GM21381 (cell line): ENCODE results near the gene SPRR2B.
"Not testable (repeated sequence)": the region's sequence is repeated elsewhere in the genome, so short reads cannot be mapped to it uniquely, and the experiment has no call there.

Experiments
- ATAC-seq: cut with Tn5 transposase; IDR thresholded peaks from one replicate; pipeline ENCODE4 v1.9.1; 2021; ENCODE audit warnings: mild to moderate bottlenecking, moderate library complexity; ENCODE audit not compliant: unreplicated experiment

SPRR2B gene

DNA sequence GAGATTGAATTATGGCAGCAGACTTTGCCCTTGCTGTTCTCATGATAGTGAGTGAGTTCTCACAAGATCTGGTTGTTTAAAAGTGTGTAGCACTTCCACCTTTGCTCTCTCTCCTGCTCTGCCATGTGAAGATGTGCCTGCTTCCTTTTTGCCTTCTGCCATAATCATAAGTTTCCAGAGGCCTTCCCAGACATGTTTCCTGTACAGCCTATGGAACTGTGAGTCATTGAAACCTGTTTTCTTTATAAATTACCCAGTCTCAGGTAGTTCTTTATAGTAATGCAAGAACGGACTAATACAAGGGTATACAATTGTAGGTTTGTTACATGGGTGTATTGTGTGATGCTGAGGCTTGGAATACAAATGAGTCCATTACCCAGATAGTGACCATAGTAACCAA is 36.2 kb downstream of the SPRR2B start:
- no peak for ATAC-seq

DNA sequence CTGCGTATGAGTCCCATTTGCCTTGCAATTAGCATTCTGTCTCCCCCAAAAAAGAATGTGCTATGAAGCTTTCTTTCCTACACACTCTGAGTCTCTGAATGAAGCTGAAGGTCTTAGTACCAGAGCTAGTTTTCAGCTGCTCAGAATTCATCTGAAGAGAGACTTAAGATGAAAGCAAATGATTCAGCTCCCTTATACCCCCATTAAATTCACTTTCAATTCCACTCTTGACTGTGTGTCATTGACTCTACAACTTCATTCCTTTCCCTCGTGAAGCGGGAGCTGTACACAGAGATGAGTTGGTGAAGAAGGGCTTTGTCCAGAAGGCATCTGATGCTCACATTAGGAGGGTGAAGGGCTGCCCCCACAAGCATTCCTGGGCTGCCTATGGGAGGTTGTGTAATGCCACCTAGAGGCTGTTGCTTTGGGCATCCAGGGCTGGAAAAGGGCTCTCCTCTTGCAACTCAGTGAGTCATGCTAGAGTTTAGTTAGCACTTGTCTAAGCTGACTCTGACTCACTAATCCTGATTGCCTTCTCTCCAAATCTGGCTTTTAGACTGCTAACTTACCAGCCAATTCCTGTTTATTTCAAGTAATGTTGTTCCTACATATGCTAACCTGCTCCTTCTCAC is 38.6 kb downstream of the SPRR2B start:
- ATAC-seq = no peak

DNA sequence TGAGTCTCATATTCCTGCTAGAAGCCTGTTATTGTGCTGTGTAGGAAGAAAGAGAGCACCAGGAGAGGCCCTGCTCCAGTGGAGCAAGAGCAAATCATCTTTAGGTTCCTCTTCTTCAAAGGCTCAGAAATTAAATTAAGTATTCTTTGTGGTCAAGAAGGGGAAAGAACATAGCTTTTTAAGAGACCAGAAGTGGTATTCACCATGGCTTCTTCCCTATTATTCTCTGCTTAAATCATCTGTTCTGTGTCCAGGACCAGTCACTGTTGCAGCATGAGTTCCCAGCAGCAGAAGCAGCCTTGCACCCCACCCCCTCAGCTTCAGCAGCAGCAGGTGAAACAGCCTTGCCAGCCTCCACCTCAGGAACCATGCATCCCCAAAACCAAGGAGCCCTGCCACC is 39.3 kb downstream of the SPRR2B start:
- ATAC-seq = no peak

DNA sequence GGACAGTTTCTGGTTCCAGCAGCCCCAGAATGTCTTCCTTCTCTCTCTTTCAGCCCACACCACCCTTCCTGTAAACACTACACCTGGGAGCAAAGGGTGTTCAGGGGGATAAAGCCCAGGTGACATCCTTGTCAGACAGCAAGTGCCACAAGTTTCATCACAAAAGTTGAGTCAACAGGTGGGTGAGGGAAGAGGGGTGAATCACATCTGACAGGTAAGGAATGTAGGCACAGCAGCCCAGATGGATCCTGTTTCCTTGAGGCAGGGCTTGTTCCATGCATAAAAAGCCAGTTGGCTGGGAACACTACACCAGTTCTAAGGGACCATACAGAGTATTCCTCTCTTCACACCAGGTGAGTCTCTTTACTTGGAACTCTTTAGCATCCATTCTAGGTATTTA is 40.5 kb downstream of the SPRR2B start, which contains the start of gene SPRR1B:
SPRR1B (plus strand) TSS at position 309 of the 400 bp plus-strand sequence. CDS start 1,143 bp downstream, outside the sequence.
- no peak for ATAC-seq

DNA sequence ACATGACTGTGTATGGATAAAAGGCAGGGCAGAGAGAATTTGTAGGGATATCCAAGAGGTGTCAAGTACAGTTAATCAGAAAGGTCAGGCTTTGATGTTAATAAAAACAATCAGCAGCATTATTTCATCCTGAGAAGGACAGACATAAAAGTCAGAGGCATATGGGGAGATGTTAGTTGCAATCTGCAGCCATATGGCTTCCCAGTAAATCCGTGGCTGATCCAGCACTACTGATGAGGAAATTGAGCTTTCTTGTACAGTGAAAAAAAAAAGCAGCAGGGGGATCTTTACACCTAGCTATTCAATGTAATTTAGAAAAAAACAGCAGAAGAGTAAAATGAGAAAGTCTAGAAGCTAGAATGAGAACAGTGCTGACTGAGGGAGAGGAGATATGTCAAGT is 42.6 kb downstream of the SPRR2B start:
- no peak for ATAC-seq

DNA sequence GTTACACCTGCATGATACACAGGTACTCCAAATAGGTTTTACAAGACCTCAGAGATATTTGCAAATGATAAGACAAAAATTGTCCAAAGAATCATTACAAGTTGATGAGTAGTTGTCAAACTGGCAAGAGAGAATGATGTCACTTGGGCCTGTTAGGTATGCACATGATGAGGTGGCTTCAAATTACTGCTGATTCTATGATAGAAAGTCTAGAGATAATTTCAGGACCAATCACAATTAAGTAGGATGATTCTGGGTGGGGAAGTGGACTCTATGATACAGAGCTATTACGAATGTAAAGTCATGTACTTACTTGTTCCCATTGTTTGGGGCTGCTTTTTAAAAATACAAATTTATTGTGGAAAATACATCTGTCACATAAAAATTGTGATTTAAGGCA is 45.6 kb downstream of the SPRR2B start:
- ATAC-seq = no peak

DNA sequence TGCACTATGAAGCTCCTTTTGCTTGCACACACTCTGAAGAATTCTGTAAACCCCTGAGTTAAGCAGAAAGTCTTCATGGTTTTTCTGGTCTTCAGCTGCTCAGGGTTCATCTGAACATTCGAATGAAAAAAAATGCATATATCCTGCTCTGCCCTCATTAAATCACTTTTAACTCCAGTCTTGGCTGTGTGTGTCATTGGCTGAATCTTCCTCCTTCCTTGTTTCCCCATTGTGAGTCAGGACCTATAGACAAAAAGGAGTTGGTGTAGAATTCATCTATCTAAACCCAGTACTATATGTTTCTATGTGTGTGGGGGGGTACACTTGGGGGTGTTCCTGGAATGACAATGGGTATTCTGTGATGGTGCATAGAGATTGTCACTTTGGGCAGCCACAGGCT is 47.0 kb downstream of the SPRR2B start:
- ATAC-seq = no peak

DNA sequence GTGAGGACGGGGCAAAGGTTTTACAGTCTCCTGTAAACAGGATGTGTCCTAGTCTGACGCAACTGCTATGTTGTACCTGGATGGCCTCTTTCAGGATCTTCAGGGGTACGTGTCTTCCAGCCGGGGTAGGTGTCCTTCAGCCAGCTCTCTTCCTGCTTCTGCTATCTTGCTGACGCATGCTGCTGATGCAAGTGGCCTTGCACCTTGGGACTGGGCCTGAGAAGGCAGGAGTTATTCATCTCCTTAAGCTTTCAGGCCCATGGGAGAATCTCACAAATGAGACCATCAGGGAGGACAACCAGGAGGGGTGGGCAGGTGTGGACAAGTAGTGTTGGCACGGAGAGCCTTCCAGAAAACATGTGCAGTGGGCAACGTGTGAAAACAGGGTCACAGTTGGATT is 48.3 kb downstream of the SPRR2B start:
- no peak for ATAC-seq

DNA sequence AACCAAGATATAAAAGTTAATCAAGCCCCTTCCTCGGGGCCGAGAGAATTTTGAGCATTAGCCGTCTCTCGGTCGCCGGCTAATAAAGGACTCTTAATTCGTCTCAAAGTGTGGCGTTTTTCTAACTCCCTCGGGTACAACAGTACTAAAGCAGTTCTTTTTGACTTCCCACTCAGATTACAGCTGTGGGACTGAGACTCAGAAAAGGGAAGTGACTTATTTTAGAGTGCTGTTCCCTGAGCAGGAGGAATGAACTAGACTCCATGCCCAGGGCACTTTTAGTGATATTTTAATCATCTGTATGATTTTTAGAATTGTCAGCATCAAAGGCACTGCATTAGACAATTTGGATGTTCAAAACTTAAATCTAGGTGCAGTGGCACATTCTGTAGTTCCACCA is 49.1 kb downstream of the SPRR2B start:
- not testable (repeated sequence) for ATAC-seq

DNA sequence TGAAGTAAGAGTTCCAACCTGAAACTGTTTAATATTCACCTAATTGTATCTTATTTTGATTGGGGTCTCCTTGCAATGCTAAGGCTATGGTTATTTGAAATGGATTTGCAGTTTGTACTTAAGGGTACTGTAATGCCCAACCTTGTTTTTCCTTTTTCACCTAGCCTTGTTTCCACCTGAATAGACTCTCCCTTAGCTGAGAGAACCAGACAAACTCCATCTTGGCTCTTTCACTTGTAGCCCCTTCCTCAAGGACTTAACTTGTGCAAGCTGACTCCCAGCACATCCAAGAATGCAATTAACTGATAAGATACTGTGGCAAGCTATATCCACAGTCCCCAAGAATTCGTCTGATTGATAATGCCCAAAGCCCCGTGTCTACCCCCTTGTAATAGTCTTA is 49.6 kb downstream of the SPRR2B start:
- not testable (repeated sequence) for ATAC-seq
